GM13976 (cell line): ENCODE results near the gene CANX.

ENCODE experiments used
- DNase-seq: peaks from one replicate; pipeline ENCODE4 v3.0.0; 2012; ENCODE audit warnings: low spot score
- CTCF ChIP-seq: IDR thresholded peaks from 2 replicates; pipeline ENCODE4 v1.5.1; 2012; ENCODE audit warnings: borderline replicate concordance, mild to moderate bottlenecking; ENCODE audit not compliant: insufficient read depth; ENCODE audit errors: extremely low read depth, missing control alignments, control extremely low read depth
- in situ Hi-C: fragments of 300-500 bp; cut with MboI; formaldehyde crosslinking; loops from one replicate; pipeline ENCODE4 v1.12.0; 2022; ENCODE audit warnings: low sequenced_read_pairs, mixed read lengths, inconsistent platforms; ENCODE audit not compliant: unreplicated experiment

CANX gene

GRCh38 chr5:179697993-179698934 is 503 bp upstream of the CANX start:
- peak; percentile 99 for DNase-seq
- no peak for TF ChIP-seq CTCF
- in situ Hi-C loops = no loop called here

- DNase-seq = peak; percentile 51
Measured at GRCh38 chr5:179699616-179700237, 960 bp downstream of the CANX start.

GRCh38 chr5:179700401-179700918 is 1.7 kb downstream of the CANX start:
- in situ Hi-C loops = no loop called here
- TF ChIP-seq CTCF = no peak
- no peak for DNase-seq

More at GRCh38 chr5:179699616-179700237, 960 bp downstream of the CANX start:
- in situ Hi-C loops = no loop called here
- TF ChIP-seq CTCF = no peak

- in situ Hi-C loops = no loop called here
- no peak for TF ChIP-seq CTCF
- no peak for DNase-seq
Measured at GRCh38 chr5:179716286-179716685, 17.5 kb downstream of the CANX start.

- no peak for TF ChIP-seq CTCF
- in situ Hi-C loops = no loop called here
- DNase-seq = no peak
Measured at GRCh38 chr5:179720222-179720621, 21.5 kb downstream of the CANX start.

GRCh38 chr5:179724163-179724562 is 25.4 kb downstream of the CANX start:
- DNase-seq = no peak
- TF ChIP-seq CTCF = no peak
- in situ Hi-C loops = no loop called here
